ENCODE results near the gene OVOL2. TPM values are rescaled to one million over a fixed set of nuclear protein-coding genes. Genes with fewer than 3 reads are reported as not detected.

The OVOL2 gene
- total and polyA plus RNA-seq, 2 donors = 0.62 to 3.9 TPM

- Histone ChIP-seq H3K27ac (ENCODE audit: low read depth) (no peak overlapping the region), H3K4me1 (ENCODE audit: insufficient read depth) (no peaks in the 10 kb centered on the region), H3K36me3 (ENCODE audit: insufficient read depth) (no peaks in the 10 kb centered on the region), H3K4me3 (ENCODE audit: low read depth, low read length) (no peak overlapping the region)
- 86% methylated on average over 4 of the region's 4 CpGs for WGBS
- DNase-seq (ENCODE audit: extremely low spot score) = no peak
These were observed 58.1 kb downstream of the OVOL2 start for GRCh38 chr20:17999566-17999965.

GRCh38 chr20:17998446-17998845 lies 59.3 kb downstream of the OVOL2 start:
- WGBS = 93% methylated on average over 5 of the region's 5 CpGs
- H3K4me3 ChIP-seq (ENCODE audit: low read depth, low read length) = no peak overlapping the region
- H3K27ac ChIP-seq (ENCODE audit: low read depth) = no peak overlapping the region
- no peaks in the 10 kb centered on the region for H3K36me3 ChIP-seq (ENCODE audit: insufficient read depth)
- DNase-seq (ENCODE audit: extremely low spot score) = no peak
- H3K4me1 ChIP-seq (ENCODE audit: insufficient read depth) = no peaks in the 10 kb centered on the region

- H3K36me3 ChIP-seq (ENCODE audit: insufficient read depth) = no peaks in the 10 kb centered on the region
- no peaks in the 10 kb centered on the region for H3K4me1 ChIP-seq (ENCODE audit: insufficient read depth)
- H3K4me3 ChIP-seq (ENCODE audit: low read depth, low read length) = no peak overlapping the region
- 23% methylated on average over 16 of the region's 16 CpGs for WGBS
- no peak overlapping the region for H3K27ac ChIP-seq (ENCODE audit: low read depth)
- DNase-seq (ENCODE audit: extremely low spot score) = peak; percentile 40
These were observed 61.5 kb downstream of the OVOL2 start for GRCh38 chr20:17995967-17996819.

GRCh38 chr20:17993546-17993945 lies 64.2 kb downstream of the OVOL2 start:
- 95% methylated on average over 3 of the region's 3 CpGs for WGBS
- DNase-seq (ENCODE audit: extremely low spot score) = no peak
- no peak overlapping the region for H3K4me3 ChIP-seq (ENCODE audit: low read depth, low read length)
- H3K4me1 ChIP-seq (ENCODE audit: insufficient read depth) = no peaks in the 10 kb centered on the region
- H3K27ac ChIP-seq (ENCODE audit: low read depth) = no peak overlapping the region
- H3K36me3 ChIP-seq (ENCODE audit: insufficient read depth) = peaks cover 2% of the 10 kb centered on the region

GRCh38 chr20:17992847-17993513 lies 64.7 kb downstream of the OVOL2 start:
- no peak for DNase-seq (ENCODE audit: extremely low spot score)
- H3K36me3 ChIP-seq (ENCODE audit: insufficient read depth) = peaks cover 2% of the 10 kb centered on the region
- no peak overlapping the region for H3K27ac ChIP-seq (ENCODE audit: low read depth)
- WGBS = 73% methylated on average over 5 of the region's 5 CpGs
- H3K4me3 ChIP-seq (ENCODE audit: low read depth, low read length) = no peak overlapping the region
- no peaks in the 10 kb centered on the region for H3K4me1 ChIP-seq (ENCODE audit: insufficient read depth)

GRCh38 chr20:17992224-17992637 lies 65.5 kb downstream of the OVOL2 start:
- Histone ChIP-seq H3K27ac (ENCODE audit: low read depth) (no peak overlapping the region), H3K36me3 (ENCODE audit: insufficient read depth) (peaks cover 2% of the 10 kb centered on the region), H3K4me3 (ENCODE audit: low read depth, low read length) (no peak overlapping the region), H3K4me1 (ENCODE audit: insufficient read depth) (no peaks in the 10 kb centered on the region)
- 89% methylated on average over 6 of the region's 6 CpGs for WGBS
- no peak for DNase-seq (ENCODE audit: extremely low spot score)

GRCh38 chr20:17990278-17990972 lies 67.3 kb downstream of the OVOL2 start:
- Histone ChIP-seq H3K27ac (ENCODE audit: low read depth) (no peak overlapping the region), H3K4me1 (ENCODE audit: insufficient read depth) (no peaks in the 10 kb centered on the region), H3K36me3 (ENCODE audit: insufficient read depth) (peaks cover 2% of the 10 kb centered on the region), H3K4me3 (ENCODE audit: low read depth, low read length) (no peak overlapping the region)
- 84% methylated on average over 10 of the region's 10 CpGs for WGBS
- DNase-seq (ENCODE audit: extremely low spot score) = no peak

- H3K4me3 ChIP-seq (ENCODE audit: low read depth, low read length) = no peak overlapping the region
- no peak for DNase-seq (ENCODE audit: extremely low spot score)
- WGBS = 95% methylated on average over 3 of the region's 3 CpGs
- no peak overlapping the region for H3K27ac ChIP-seq (ENCODE audit: low read depth)
- H3K36me3 ChIP-seq (ENCODE audit: insufficient read depth) = peaks cover 2% of the 10 kb centered on the region
- no peaks in the 10 kb centered on the region for H3K4me1 ChIP-seq (ENCODE audit: insufficient read depth)
These were observed 69.7 kb downstream of the OVOL2 start for GRCh38 chr20:17987988-17988387.

- DNase-seq (ENCODE audit: extremely low spot score) = no peak
- Histone ChIP-seq H3K36me3 (ENCODE audit: insufficient read depth) (peaks cover 2% of the 10 kb centered on the region), H3K4me3 (ENCODE audit: low read depth, low read length) (no peak overlapping the region), H3K27ac (ENCODE audit: low read depth) (no peak overlapping the region), H3K4me1 (ENCODE audit: insufficient read depth) (no peaks in the 10 kb centered on the region)
- 95% methylated on average over 7 of the region's 7 CpGs for WGBS
These were observed 72.2 kb downstream of the OVOL2 start for GRCh38 chr20:17985388-17986018.

GRCh38 chr20:17976305-17976704 lies 81.4 kb downstream of the OVOL2 start:
- H3K4me1 ChIP-seq (ENCODE audit: insufficient read depth) = no peaks in the 10 kb centered on the region
- H3K27ac ChIP-seq (ENCODE audit: low read depth) = no peak overlapping the region
- H3K4me3 ChIP-seq (ENCODE audit: low read depth, low read length) = no peak overlapping the region
- WGBS = 96% methylated on average over 6 of the region's 6 CpGs
- no peak for DNase-seq (ENCODE audit: extremely low spot score)
- no peaks in the 10 kb centered on the region for H3K36me3 ChIP-seq (ENCODE audit: insufficient read depth)

Small RNA genes lying within 50 kb of the gene (small RNA-seq; reads per million reads assigned to genes)
- gene RNU7-137P = not detected

Other genes starting within 250 kb of the OVOL2 start
- 138 TPM for gene SNX5, start 89.1 kb downstream of the OVOL2 start, total RNA-seq
- 51.9 TPM for gene SNX5, start 89.1 kb downstream of the OVOL2 start, polyA plus RNA-seq
- gene MGME1, start 88.9 kb downstream of the OVOL2 start, total RNA-seq = 15.0 TPM
- 8.9 TPM for gene MGME1, start 88.9 kb downstream of the OVOL2 start, polyA plus RNA-seq
- gene KAT14, start 79.9 kb upstream of the OVOL2 start, total RNA-seq = 13.0 TPM
- gene KAT14, start 79.9 kb upstream of the OVOL2 start, polyA plus RNA-seq = 12.0 TPM
- 6.8 TPM for gene PET117, start 79.9 kb upstream of the OVOL2 start, total RNA-seq
- gene PET117, start 79.9 kb upstream of the OVOL2 start, polyA plus RNA-seq = 16.0 TPM
- 24.2 TPM for gene ZNF133, start 230.6 kb upstream of the OVOL2 start, total RNA-seq
- 15.2 TPM for gene ZNF133, start 230.6 kb upstream of the OVOL2 start, polyA plus RNA-seq

Data from urinary bladder (tissue), 4 donors.